Neural cell (in vitro differentiated cells): Measurements from ENCODE around the gene C1orf167. TPM values are rescaled to one million over a fixed set of nuclear protein-coding genes. Genes with fewer than 3 reads are reported as not detected.
"Not testable (repeated sequence)": the region's sequence is repeated elsewhere in the genome, so short reads cannot be mapped to it uniquely, and the experiment has no call there.

Experiments used
- H2AFZ ChIP-seq: fragments of 200-600, 300-800 bp; sonication (generic), shearing (Covaris generic); 2 replicates; pipeline ENCODE4 v1.6.0; 2014; ENCODE audit warnings: low read depth, mild to moderate bottlenecking, antibody characterized with exemption, low read length, moderate library complexity
- H3F3A ChIP-seq: fragments of 200-600 bp; shearing (Covaris generic); 2 replicates; pipeline ENCODE4 v1.6.1; 2016; ENCODE audit warnings: mild to moderate bottlenecking, moderate library complexity, mixed read lengths, antibody characterized with exemption, low read length; ENCODE audit not compliant: insufficient read depth, poor library complexity, severe bottlenecking
- H3K27ac ChIP-seq: fragments of 200-600, 300-800 bp; sonication (generic), shearing (Covaris generic); 2 replicates; pipeline ENCODE4 v1.5.1; 2014; ENCODE audit warnings: mild to moderate bottlenecking, low read length, moderate library complexity
- H3K27me3 ChIP-seq: fragments of 300-800, 200-600 bp; sonication (generic), shearing (Covaris generic); 2 replicates; pipeline ENCODE4 v1.6.0; 2014; ENCODE audit warnings: mild to moderate bottlenecking, low read depth, low read length, moderate library complexity; ENCODE audit not compliant: insufficient read depth
- H3K36me3 ChIP-seq: fragments of 300-800, 200-600 bp; sonication (generic), shearing (Covaris generic); 2 replicates; pipeline ENCODE4 v1.5.1; 2014; ENCODE audit warnings: mild to moderate bottlenecking, antibody characterized with exemption, low read length, moderate library complexity; ENCODE audit not compliant: insufficient read depth
- H3K4me2 ChIP-seq: fragments of 300-800, 200-600 bp; sonication (generic), shearing (Covaris generic); 2 replicates; pipeline ENCODE4 v1.6.0; 2014; ENCODE audit warnings: mild to moderate bottlenecking, low read length
- H3K4me3 ChIP-seq: fragments of 300-800, 200-600 bp; sonication (generic), shearing (Covaris generic); 2 replicates; pipeline ENCODE4 v1.5.1; 2014; ENCODE audit warnings: mild to moderate bottlenecking, low read length, moderate library complexity
- H3K79me2 ChIP-seq: fragments of 200-600 bp; shearing (Covaris generic); replicated peaks from 2 replicates; pipeline ENCODE4 v1.6.0; 2014; ENCODE audit warnings: mild to moderate bottlenecking, low read length, moderate library complexity; ENCODE audit not compliant: insufficient read depth
- H3K9ac ChIP-seq: fragments of 300-800, 200-600 bp; sonication (generic), shearing (Covaris generic); 2 replicates; pipeline ENCODE4 v1.6.1; 2016; ENCODE audit warnings: mild to moderate bottlenecking, low read length, mixed read lengths
- H3K9me2 ChIP-seq: fragments of 200-600 bp; shearing (Covaris generic); 2 replicates; pipeline ENCODE4 v1.6.1; 2016; ENCODE audit warnings: mild to moderate bottlenecking, low read length, mixed read lengths; ENCODE audit not compliant: insufficient read depth
- H3K9me3 ChIP-seq: fragments of 200-600, 300-800 bp; sonication (generic), shearing (Covaris generic); 2 replicates; pipeline ENCODE4 v1.6.1; 2016; ENCODE audit warnings: mild to moderate bottlenecking, mixed run types, low read length, moderate library complexity, mixed read lengths
- H4K20me1 ChIP-seq: fragments of 200-600 bp; shearing (Covaris generic); 2 replicates; pipeline ENCODE4 v1.6.1; 2016; ENCODE audit warnings: mild to moderate bottlenecking, mixed run types; ENCODE audit not compliant: insufficient read depth
- EP300 ChIP-seq: fragments of 450-650 bp; conservative IDR thresholded peaks from 2 replicates; pipeline ENCODE4 v1.6.1; 2014; ENCODE audit warnings: antibody characterized with exemption, mild to moderate bottlenecking, moderate library complexity; ENCODE audit not compliant: poor library complexity, severe bottlenecking
- EZH2 ChIP-seq: fragments of 200-600, 300-800 bp; shearing (Covaris generic), sonication (generic); IDR thresholded peaks from 2 replicates; pipeline ENCODE4 v1.6.1; 2014; ENCODE audit warnings: antibody characterized with exemption, low read length, borderline replicate concordance, mild to moderate bottlenecking; ENCODE audit not compliant: insufficient read depth, poor library complexity, severe bottlenecking
- MXI1 ChIP-seq: fragments of 450-650 bp; conservative IDR thresholded peaks from 2 replicates; pipeline ENCODE4 v1.6.1; 2014; ENCODE audit warnings: antibody characterized with exemption, mild to moderate bottlenecking; ENCODE audit not compliant: poor library complexity, severe bottlenecking
- RAD21 ChIP-seq: fragments of 450-650 bp; conservative IDR thresholded peaks from 2 replicates; pipeline ENCODE4 v1.6.1; 2014; ENCODE audit warnings: antibody characterized with exemption, mild to moderate bottlenecking, moderate library complexity
- SMC3 ChIP-seq: fragments of 450-650 bp; conservative IDR thresholded peaks from 2 replicates; pipeline ENCODE4 v1.6.1; 2014; ENCODE audit warnings: antibody characterized with exemption, mild to moderate bottlenecking, moderate library complexity; ENCODE audit not compliant: poor library complexity
- TAF1 ChIP-seq: IDR thresholded peaks from 2 replicates; pipeline ENCODE4 v1.6.1; 2012; ENCODE audit warnings: low read depth
- polyA plus RNA-seq: library from polyadenylated mRNA; depleted of rRNA; stranded (reverse); fragments of >200 nt; gene quantifications from 2 replicates; pipeline ENCODE4 v1.2.3, GENCODE V29; 2014
- TF ChIP-seq, protein P1 (sequence below): fragments of 450-650 bp; IDR thresholded peaks from 2 replicates; pipeline ENCODE4 v1.5.1; 2014; ENCODE audit warnings: antibody characterized with exemption, mild to moderate bottlenecking, moderate library complexity; ENCODE audit not compliant: poor library complexity, severe bottlenecking
- TF ChIP-seq, protein P2 (sequence below): IDR thresholded peaks from 2 replicates; pipeline ENCODE4 v1.6.1; 2012; ENCODE audit warnings: borderline replicate concordance

The C1orf167 gene
- polyA plus RNA-seq, 1 donor from 2014 or later, result not detected

DNA sequence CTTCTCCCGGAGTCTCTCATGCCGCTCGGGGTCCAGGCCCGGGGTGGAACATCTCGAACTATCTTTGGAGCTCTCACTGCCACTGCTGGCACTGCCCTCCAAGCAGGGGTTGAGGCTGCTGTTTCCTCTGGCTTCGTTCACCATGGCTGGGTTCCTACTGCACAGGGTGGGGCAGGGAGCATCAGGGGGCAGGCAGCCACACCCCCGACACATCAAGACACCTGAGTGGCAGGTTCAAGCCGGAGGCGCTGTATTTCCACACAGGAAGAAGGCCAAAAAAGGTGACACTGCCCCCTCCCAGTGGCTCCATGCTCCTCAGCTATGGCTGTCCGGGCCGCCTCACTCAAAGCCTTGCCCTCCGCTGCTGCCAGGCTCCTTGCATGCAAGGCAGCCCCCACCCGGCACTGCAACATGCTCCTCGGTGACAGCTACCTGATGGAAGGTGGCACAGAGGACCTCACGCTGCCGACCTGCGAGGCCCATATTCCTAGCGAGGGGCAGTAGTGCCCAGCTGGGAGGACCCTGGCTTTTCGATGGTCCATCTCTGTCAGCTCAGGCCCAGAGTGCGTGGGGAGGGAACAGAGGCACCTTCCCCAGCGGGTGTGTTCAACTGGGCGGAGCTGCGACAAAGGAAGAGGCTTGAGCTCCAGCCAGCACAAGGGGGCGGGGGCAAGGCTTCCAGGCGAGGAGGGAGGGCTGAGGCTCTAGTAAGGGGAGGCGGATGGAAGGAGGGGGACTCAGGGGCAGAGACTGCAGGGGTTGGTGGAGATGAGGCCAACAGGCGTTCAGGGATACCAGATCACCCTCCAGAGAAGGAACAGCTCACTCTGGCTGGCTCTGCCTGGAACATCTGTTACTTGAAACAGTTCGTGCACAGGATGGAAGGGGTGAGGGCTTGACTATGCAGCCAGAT is 41.2 kb downstream of the C1orf167 start:
- no peaks in the 10 kb centered on the region for H4K20me1 ChIP-seq

DNA sequence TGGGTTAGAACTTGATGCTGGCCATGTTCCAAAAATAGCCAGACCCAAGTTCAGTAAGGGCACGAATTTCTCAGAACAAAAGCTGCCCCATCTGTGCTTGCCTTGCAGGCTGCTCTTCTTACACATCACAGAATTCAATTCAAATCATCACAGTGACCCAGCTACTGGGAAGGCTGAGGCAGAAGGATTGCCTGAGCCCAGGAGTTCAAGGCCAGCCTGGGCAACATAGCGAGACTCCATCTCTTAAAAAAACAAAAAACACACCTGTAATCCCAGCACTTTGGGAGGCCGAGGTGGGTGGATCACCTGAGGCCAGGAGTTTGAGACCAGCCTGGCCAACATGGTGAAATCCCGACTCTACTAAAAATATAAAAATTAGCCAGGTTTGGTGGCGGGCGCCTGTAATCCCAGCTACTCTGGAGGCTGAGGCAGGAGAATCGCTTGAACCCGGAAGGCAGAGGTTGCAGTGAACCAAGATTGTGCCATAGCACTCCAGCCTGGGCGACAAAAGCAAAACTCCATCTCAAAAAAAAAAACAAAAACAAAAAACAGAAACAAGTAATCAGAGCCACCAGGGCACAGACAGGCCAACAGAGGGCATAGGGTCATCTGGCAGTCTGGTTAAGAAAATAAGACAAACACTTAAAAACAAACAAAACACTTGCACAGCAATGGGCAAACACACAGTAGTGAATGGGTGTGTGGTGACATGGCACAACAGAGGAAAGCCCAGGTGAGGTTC is 42.1 kb downstream of the C1orf167 start:
- not testable (repeated sequence) for H3K27me3 ChIP-seq, H3K36me3 ChIP-seq, H2AFZ ChIP-seq, H3K9me2 ChIP-seq, H3K9me3 ChIP-seq, H3F3A ChIP-seq, H4K20me1 ChIP-seq
- Histone ChIP-seq H3K27ac (peak overlapping the region; percentile 59), H3K4me3 (peak overlapping the region; percentile 99), H3K4me2 (peak overlapping the region; percentile 90), H3K9ac (peak overlapping the region; percentile 93), H3K79me2 (peaks cover 34% of the 10 kb centered on the region)

More for the DNA sequence above, 41.2 kb downstream of the C1orf167 start:
- no peaks in the 10 kb centered on the region for H3K27me3 ChIP-seq
- peak overlapping the region; percentile 57 for H3K4me2 ChIP-seq
- peak overlapping the region; percentile 34 for H2AFZ ChIP-seq
- no peaks in the 10 kb centered on the region for H3K9me2 ChIP-seq
- peaks cover 27% of the 10 kb centered on the region for H3K79me2 ChIP-seq
- peak overlapping the region; percentile 59 for H3K27ac ChIP-seq
- H3K36me3 ChIP-seq, result no peaks in the 10 kb centered on the region
- TF ChIP-seq MXI1 (peak; percentile 36), RAD21 (no peak)
- peak overlapping the region; percentile 99 for H3K4me3 ChIP-seq
- no peaks in the 10 kb centered on the region for H3F3A ChIP-seq
- H3K9ac ChIP-seq, result peak overlapping the region; percentile 66
- H3K9me3 ChIP-seq, result no peaks in the 10 kb centered on the region

GRCh38 chr1:11804666-11805421 is 42.9 kb downstream of the C1orf167 start:
- no peaks in the 10 kb centered on the region for H3K9me2 ChIP-seq
- TF ChIP-seq TAF1, result no peak
- no peak for TF ChIP-seq EP300
- TF ChIP-seq, protein P1, sequence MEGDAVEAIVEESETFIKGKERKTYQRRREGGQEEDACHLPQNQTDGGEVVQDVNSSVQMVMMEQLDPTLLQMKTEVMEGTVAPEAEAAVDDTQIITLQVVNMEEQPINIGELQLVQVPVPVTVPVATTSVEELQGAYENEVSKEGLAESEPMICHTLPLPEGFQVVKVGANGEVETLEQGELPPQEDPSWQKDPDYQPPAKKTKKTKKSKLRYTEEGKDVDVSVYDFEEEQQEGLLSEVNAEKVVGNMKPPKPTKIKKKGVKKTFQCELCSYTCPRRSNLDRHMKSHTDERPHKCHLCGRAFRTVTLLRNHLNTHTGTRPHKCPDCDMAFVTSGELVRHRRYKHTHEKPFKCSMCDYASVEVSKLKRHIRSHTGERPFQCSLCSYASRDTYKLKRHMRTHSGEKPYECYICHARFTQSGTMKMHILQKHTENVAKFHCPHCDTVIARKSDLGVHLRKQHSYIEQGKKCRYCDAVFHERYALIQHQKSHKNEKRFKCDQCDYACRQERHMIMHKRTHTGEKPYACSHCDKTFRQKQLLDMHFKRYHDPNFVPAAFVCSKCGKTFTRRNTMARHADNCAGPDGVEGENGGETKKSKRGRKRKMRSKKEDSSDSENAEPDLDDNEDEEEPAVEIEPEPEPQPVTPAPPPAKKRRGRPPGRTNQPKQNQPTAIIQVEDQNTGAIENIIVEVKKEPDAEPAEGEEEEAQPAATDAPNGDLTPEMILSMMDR, result no peak
- TF ChIP-seq SMC3, result no peak
- TF ChIP-seq, protein P2, sequence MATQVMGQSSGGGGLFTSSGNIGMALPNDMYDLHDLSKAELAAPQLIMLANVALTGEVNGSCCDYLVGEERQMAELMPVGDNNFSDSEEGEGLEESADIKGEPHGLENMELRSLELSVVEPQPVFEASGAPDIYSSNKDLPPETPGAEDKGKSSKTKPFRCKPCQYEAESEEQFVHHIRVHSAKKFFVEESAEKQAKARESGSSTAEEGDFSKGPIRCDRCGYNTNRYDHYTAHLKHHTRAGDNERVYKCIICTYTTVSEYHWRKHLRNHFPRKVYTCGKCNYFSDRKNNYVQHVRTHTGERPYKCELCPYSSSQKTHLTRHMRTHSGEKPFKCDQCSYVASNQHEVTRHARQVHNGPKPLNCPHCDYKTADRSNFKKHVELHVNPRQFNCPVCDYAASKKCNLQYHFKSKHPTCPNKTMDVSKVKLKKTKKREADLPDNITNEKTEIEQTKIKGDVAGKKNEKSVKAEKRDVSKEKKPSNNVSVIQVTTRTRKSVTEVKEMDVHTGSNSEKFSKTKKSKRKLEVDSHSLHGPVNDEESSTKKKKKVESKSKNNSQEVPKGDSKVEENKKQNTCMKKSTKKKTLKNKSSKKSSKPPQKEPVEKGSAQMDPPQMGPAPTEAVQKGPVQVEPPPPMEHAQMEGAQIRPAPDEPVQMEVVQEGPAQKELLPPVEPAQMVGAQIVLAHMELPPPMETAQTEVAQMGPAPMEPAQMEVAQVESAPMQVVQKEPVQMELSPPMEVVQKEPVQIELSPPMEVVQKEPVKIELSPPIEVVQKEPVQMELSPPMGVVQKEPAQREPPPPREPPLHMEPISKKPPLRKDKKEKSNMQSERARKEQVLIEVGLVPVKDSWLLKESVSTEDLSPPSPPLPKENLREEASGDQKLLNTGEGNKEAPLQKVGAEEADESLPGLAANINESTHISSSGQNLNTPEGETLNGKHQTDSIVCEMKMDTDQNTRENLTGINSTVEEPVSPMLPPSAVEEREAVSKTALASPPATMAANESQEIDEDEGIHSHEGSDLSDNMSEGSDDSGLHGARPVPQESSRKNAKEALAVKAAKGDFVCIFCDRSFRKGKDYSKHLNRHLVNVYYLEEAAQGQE, result no peak
- TF ChIP-seq MXI1, result no peak
- TF ChIP-seq RAD21, result no peak
- TF ChIP-seq EZH2, result no peak
- H3K4me3 ChIP-seq, result peak overlapping the region; percentile 99
- peak overlapping the region; percentile 90 for H3K4me2 ChIP-seq
- peak overlapping the region; percentile 93 for H3K9ac ChIP-seq
- peaks cover 39% of the 10 kb centered on the region for H3K79me2 ChIP-seq
- H3K27me3 ChIP-seq, result no peaks in the 10 kb centered on the region
- peak overlapping the region; percentile 35 for H2AFZ ChIP-seq
- H3K27ac ChIP-seq, result peak overlapping the region; percentile 65
- H3F3A ChIP-seq, result no peaks in the 10 kb centered on the region
- no peaks in the 10 kb centered on the region for H4K20me1 ChIP-seq
- no peaks in the 10 kb centered on the region for H3K9me3 ChIP-seq
- no peaks in the 10 kb centered on the region for H3K36me3 ChIP-seq
